GM13976 (cell line): Measurements from ENCODE around the gene XAGE1A.
"Not testable (repeated sequence)": the region's sequence is repeated elsewhere in the genome, so short reads cannot be mapped to it uniquely, and the experiment has no call there.

ENCODE experiments used
- DNase-seq: peaks from one replicate; pipeline ENCODE4 v3.0.0; 2012; ENCODE audit warnings: low spot score
- in situ Hi-C: fragments of 300-500 bp; cut with MboI; formaldehyde crosslinking; loops from one replicate; pipeline ENCODE4 v1.12.0; 2022; ENCODE audit warnings: low sequenced_read_pairs, mixed read lengths, inconsistent platforms; ENCODE audit not compliant: unreplicated experiment
- TF ChIP-seq, protein P1 (sequence below): IDR thresholded peaks from 2 replicates; pipeline ENCODE4 v1.5.1; 2012; ENCODE audit warnings: borderline replicate concordance, mild to moderate bottlenecking; ENCODE audit not compliant: insufficient read depth; ENCODE audit errors: extremely low read depth, missing control alignments, control extremely low read depth

The XAGE1A gene

DNA sequence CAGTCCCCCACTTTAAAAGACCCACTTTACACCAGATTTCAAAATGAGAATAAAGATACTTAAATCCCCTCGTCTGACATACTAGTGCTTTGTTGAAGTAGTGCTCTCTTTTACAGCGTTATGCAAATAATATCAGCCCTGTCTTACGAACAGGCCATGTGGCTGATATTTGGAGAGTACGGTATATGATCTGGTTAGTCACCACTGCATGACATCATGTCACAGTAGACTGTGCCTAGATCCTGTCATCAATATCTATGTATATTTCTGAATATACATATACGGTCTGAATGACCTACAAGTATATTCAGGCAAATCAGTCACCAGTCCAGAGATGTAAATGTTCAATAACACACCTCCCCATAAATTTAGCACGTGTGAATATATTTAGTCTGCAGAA, 46.7 kb downstream of the XAGE1A start:
- in situ Hi-C loops = no loop called here
- TF ChIP-seq, protein P1, sequence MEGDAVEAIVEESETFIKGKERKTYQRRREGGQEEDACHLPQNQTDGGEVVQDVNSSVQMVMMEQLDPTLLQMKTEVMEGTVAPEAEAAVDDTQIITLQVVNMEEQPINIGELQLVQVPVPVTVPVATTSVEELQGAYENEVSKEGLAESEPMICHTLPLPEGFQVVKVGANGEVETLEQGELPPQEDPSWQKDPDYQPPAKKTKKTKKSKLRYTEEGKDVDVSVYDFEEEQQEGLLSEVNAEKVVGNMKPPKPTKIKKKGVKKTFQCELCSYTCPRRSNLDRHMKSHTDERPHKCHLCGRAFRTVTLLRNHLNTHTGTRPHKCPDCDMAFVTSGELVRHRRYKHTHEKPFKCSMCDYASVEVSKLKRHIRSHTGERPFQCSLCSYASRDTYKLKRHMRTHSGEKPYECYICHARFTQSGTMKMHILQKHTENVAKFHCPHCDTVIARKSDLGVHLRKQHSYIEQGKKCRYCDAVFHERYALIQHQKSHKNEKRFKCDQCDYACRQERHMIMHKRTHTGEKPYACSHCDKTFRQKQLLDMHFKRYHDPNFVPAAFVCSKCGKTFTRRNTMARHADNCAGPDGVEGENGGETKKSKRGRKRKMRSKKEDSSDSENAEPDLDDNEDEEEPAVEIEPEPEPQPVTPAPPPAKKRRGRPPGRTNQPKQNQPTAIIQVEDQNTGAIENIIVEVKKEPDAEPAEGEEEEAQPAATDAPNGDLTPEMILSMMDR = no peak
- DNase-seq = no peak

DNA sequence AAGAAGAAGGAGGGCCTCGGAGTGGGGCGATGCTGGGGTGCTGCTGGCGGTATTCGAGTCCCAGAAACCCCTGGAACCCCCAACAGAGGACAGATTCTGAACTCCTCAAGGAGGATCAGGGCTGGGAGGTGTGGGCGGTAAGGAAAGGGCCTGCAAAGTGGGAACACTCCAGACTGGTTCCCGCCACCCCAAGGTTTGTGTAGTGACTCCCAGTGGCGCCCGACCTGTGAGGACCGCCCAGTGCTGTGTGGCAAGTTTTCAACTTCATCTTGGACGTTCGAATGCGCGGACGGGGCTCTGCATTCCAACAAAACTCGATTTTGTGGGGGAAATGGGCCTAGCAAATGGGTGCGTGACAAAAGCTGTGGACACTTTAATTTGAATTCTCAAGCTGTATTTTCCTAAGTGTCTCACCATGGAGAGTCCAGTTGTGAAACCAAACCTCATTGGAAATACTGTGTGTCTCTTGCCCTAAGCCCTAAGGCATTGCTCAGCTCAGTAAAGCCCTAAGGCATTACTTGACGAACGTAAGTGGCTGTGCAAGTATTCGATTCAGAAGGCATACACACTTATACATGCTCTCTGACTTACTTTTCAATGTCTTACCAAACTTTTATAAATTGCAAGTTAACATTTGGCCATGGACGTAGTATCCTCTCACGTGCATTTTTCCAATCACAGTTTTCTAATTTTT, 48.7 kb downstream of the XAGE1A start:
- no peak for DNase-seq
- in situ Hi-C loops = no loop called here
- TF ChIP-seq, protein P1 = no peak

DNA sequence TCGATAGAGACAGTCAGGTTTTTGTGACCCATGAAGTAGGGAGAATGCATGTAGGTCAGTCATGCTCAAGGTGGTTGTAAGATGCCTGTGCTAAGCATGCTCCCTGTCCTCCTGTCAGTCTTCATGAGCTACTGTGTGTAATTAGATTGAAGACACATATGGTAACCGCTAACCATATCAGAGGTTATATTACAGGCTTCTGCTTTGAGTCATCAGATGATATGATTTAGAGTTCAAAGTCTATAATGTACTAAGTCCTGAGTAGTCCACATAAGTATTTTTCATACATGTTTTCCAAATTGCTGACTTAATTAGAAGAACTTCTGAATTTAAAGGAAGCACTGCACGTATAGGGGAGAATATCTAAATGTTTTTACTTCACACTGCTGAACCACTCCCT, 53.2 kb downstream of the XAGE1A start:
- in situ Hi-C loops = not testable (repeated sequence)

More for the DNA sequence above, 53.2 kb downstream of the XAGE1A start:
- DNase-seq = not testable (repeated sequence)
